GM10266 (cell line): ENCODE results near the gene ADAMTSL2.

Source experiments
- DNase-seq: peaks from one replicate; pipeline ENCODE4 v3.0.0; 2012; ENCODE audit errors: extremely low spot score
- CTCF ChIP-seq: IDR thresholded peaks from 2 replicates; pipeline ENCODE4 v1.5.1; 2012; ENCODE audit warnings: mild to moderate bottlenecking, low read depth; ENCODE audit not compliant: control insufficient read depth, insufficient read depth; ENCODE audit errors: missing control alignments

Gene ADAMTSL2

GRCh38 chr9:133520121-133520835 is 14.2 kb upstream of the ADAMTSL2 start:
- TF ChIP-seq CTCF, result no peak
- DNase-seq, result no peak

- no peak for DNase-seq
- TF ChIP-seq CTCF, result no peak
Observed at GRCh38 chr9:133521122-133522072, 13.1 kb upstream of the ADAMTSL2 start.

DNA sequence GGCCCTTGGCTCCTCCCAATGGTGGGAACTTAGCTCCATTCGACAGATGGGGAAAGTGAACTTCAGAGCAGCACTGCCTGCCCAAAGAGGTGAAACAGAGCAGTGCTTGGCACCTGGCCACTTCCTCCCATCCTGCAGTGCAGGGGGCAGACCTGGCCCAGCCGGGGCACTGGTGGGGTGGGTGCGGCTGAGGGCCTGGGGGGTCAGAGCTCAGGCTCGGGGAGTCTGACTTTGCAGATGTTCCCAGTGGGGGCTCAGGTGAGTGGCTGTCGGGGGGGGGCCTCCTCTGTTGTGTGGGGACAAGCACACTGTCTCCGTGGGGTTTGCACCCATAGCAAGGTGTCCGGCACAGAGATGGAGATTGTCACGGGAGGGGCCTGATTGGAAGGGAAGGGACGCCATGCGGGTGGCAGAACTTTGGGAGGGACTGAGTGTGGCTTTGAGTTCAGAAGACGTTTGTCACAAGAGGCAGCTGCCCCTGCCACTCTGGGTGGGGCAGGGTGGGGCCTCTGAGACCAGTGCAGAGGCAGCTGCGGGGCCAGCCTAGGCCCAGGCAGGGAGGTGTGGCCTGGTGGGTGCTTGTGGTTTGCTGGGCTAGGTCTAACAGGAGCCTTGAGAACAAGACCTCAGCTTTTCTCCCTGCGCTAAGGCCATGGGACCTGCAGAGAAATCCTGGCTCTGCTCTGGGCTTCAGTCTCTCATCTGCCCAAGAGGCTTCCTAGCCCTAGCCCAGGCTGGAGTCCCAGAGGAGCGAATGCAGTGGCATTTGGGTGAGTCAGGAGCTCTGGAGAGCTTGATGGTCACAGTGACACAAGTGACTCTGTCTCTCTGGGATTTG is 12.2 kb upstream of the ADAMTSL2 start:
- no peak for DNase-seq
- TF ChIP-seq CTCF, result no peak

GRCh38 chr9:133523106-133523505 is 11.4 kb upstream of the ADAMTSL2 start:
- TF ChIP-seq CTCF, result no peak
- DNase-seq, result no peak

DNA sequence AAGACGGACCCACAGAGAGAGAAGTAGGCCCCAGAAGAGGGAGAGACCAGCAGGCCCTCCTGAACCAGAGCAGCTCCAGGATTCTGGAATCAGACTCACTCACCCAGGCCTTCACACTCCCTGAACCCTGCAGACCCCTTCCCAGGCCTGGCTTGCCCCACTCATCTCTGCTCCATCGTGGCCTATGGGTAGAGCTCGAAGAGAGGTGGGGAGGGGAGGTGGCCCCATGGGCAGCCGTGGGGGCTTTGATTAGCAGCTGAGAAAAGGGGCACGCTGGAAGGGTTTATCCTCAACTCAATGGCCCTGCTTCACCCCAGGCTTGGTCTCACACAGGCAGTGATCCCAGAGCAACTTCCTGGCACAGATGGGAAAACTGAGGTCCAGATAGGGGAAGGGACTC is 10.4 kb upstream of the ADAMTSL2 start:
- no peak for TF ChIP-seq CTCF
- no peak for DNase-seq

- DNase-seq, result no peak
- no peak for TF ChIP-seq CTCF
Observed at GRCh38 chr9:133524679-133525228, 9.8 kb upstream of the ADAMTSL2 start, which contains the start of gene MYMK. MYMK (minus strand) TSS chr9:133524959; CDS start chr9:133524844, 115 bp downstream.
